Measurements from ENCODE around the gene GALR2. TPM values are rescaled to one million over a fixed set of nuclear protein-coding genes. Genes with fewer than 3 reads are reported as not detected.
"Not testable (repeated sequence)": the region's sequence is repeated elsewhere in the genome, so short reads cannot be mapped to it uniquely, and the experiment has no call there.

Gene GALR2
- total RNA-seq, 1 experiment from 2014 or later = 0.14 TPM

- DNase-seq (ENCODE audit: low spot score) = no peak
These were observed 23.8 kb upstream of the GALR2 start for GRCh38 chr17:76050538-76051467.

- DNase-seq (ENCODE audit: low spot score) = no peak
These were observed 23.0 kb upstream of the GALR2 start for GRCh38 chr17:76051561-76051960.

- DNase-seq (ENCODE audit: low spot score) = no peak
These were observed 21.1 kb upstream of the GALR2 start for GRCh38 chr17:76053246-76054111.

GRCh38 chr17:76054112-76054476 lies 20.5 kb upstream of the GALR2 start:
- DNase-seq (ENCODE audit: low spot score) = no peak

- no peak for DNase-seq (ENCODE audit: low spot score)
These were observed 17.7 kb upstream of the GALR2 start for GRCh38 chr17:76056882-76057281.

GRCh38 chr17:76058264-76058663 lies 16.3 kb upstream of the GALR2 start:
- not testable (repeated sequence) for DNase-seq (ENCODE audit: low spot score)

- no peak for DNase-seq (ENCODE audit: low spot score)
These were observed 10.6 kb upstream of the GALR2 start for GRCh38 chr17:76063875-76064546.

GRCh38 chr17:76065775-76066174 lies 8.8 kb upstream of the GALR2 start:
- no peak for DNase-seq (ENCODE audit: low spot score)

- no peak for DNase-seq (ENCODE audit: low spot score)
These were observed 2.9 kb upstream of the GALR2 start for GRCh38 chr17:76071531-76072147.

GRCh38 chr17:76072148-76072858 lies 2.3 kb upstream of the GALR2 start, which contains the start of gene SRP68:
Gene SRP68 (minus strand): TSS chr17:76072517. CDS start chr17:76072491, 26 bp downstream.
- DNase-seq (ENCODE audit: low spot score) = peak; percentile 92

- DNase-seq (ENCODE audit: low spot score) = no peak
These were observed 974 bp downstream of the GALR2 start for GRCh38 chr17:76075364-76076145.

GRCh38 chr17:76076146-76076764 lies 1.7 kb downstream of the GALR2 start:
- no peak for DNase-seq (ENCODE audit: low spot score)

- no peak for DNase-seq (ENCODE audit: low spot score)
These were observed 2.4 kb downstream of the GALR2 start for GRCh38 chr17:76076765-76077583.

- no peak for DNase-seq (ENCODE audit: low spot score)
These were observed 3.1 kb downstream of the GALR2 start for GRCh38 chr17:76077584-76078110.

- DNase-seq (ENCODE audit: low spot score) = not testable (repeated sequence)
These were observed 3.8 kb downstream of the GALR2 start for GRCh38 chr17:76078370-76078769.

GRCh38 chr17:76078860-76079534 lies 4.4 kb downstream of the GALR2 start, which contains the start of gene ZACN:
Gene ZACN (plus strand): TSS chr17:76079182. CDS start chr17:76079265, 83 bp downstream.
- no peak for DNase-seq (ENCODE audit: low spot score)

GRCh38 chr17:76079535-76079955 lies 5.0 kb downstream of the GALR2 start:
- DNase-seq (ENCODE audit: low spot score) = no peak

Measured in H4 (cell line).